IPS-11a (cell line): ENCODE measurements around the gene RBP4.

Experiments
- H3K4me3 ChIP-seq: one replicate; pipeline ENCODE4 v1.5.1; 2013; ENCODE audit warnings: low read depth, low read length, control low read depth

The RBP4 gene

GRCh38 chr10:93601146-93601773 is at the start of gene RBP4:
Gene RBP4 (minus strand): TSS chr10:93601235. CDS start chr10:93601028, 207 bp downstream.
- peak within 1 kb of the TSS; percentile 35 for H3K4me3 ChIP-seq

GRCh38 chr10:93639791-93640190 is 38.8 kb upstream of the RBP4 start:
- H3K4me3 ChIP-seq, result no peak overlapping the region

- no peak overlapping the region for H3K4me3 ChIP-seq
Observed at GRCh38 chr10:93630625-93631557, 29.9 kb upstream of the RBP4 start.

- no peak overlapping the region for H3K4me3 ChIP-seq
Observed at GRCh38 chr10:93629647-93630305, 28.7 kb upstream of the RBP4 start.

GRCh38 chr10:93628858-93629257 is 27.8 kb upstream of the RBP4 start:
- H3K4me3 ChIP-seq, result no peak overlapping the region

GRCh38 chr10:93622942-93623341 is 21.9 kb upstream of the RBP4 start:
- H3K4me3 ChIP-seq, result no peak overlapping the region

- no peak overlapping the region for H3K4me3 ChIP-seq
Observed at GRCh38 chr10:93620925-93621324, 19.9 kb upstream of the RBP4 start.

- H3K4me3 ChIP-seq, result no peak overlapping the region
Observed at GRCh38 chr10:93615576-93616235, 14.7 kb upstream of the RBP4 start.

GRCh38 chr10:93614101-93614825 is 13.2 kb upstream of the RBP4 start:
- H3K4me3 ChIP-seq, result no peak overlapping the region

- H3K4me3 ChIP-seq, result no peak overlapping the region
Observed at GRCh38 chr10:93613126-93613525, 12.1 kb upstream of the RBP4 start.

GRCh38 chr10:93612311-93612710 is 11.3 kb upstream of the RBP4 start, which contains the start of gene PDE6C:
Gene PDE6C (plus strand): TSS chr10:93612537. CDS start chr10:93612726, 189 bp downstream.
- H3K4me3 ChIP-seq, result no peak within 1 kb of the TSS

- no peak overlapping the region for H3K4me3 ChIP-seq
Observed at GRCh38 chr10:93608421-93608820, 7.4 kb upstream of the RBP4 start.

- H3K4me3 ChIP-seq, result no peak overlapping the region
Observed at GRCh38 chr10:93604146-93604545, 3.1 kb upstream of the RBP4 start.

- no peak overlapping the region for H3K4me3 ChIP-seq
Observed at GRCh38 chr10:93603023-93603422, 2.0 kb upstream of the RBP4 start.

- H3K4me3 ChIP-seq, result peak overlapping the region; percentile 35
Observed at GRCh38 chr10:93601774-93602162, 733 bp upstream of the RBP4 start.

GRCh38 chr10:93600446-93601145 is 439 bp downstream of the RBP4 start:
- H3K4me3 ChIP-seq, result peak overlapping the region; percentile 9

GRCh38 chr10:93599778-93600177 is 1.3 kb downstream of the RBP4 start:
- H3K4me3 ChIP-seq, result no peak overlapping the region

- H3K4me3 ChIP-seq, result no peak overlapping the region
Observed at GRCh38 chr10:93599335-93599734, 1.7 kb downstream of the RBP4 start.

GRCh38 chr10:93598157-93598556 is 2.9 kb downstream of the RBP4 start:
- H3K4me3 ChIP-seq, result no peak overlapping the region
